Sigmoid colon (tissue), 7 donors: ENCODE results near the gene ATXN1. TPM values are rescaled to one million over a fixed set of nuclear protein-coding genes. Genes with fewer than 3 reads are reported as not detected.

Source experiments
- DNase-seq: peaks from one replicate; pipeline ENCODE4 v3.0.0-alpha.2; 2019
- H3K27ac ChIP-seq, 4 donors: fragments of 200-600 bp; sonication (generic); one replicate each; pipeline ENCODE4 v1.5.1; 2016 to 2019; ENCODE audit warnings: mild to moderate bottlenecking in 1 of 4
- H3K27me3 ChIP-seq, 3 donors: fragments of 200-600 bp; sonication (generic); one replicate each; pipeline ENCODE4 v1.5.1; 2019; ENCODE audit warnings: mild to moderate bottlenecking in 1 of 3
- H3K36me3 ChIP-seq, 4 donors: fragments of 200-600 bp; sonication (generic); one replicate each; pipeline ENCODE4 v1.5.1; 2016 to 2019
- H3K4me1 ChIP-seq, 4 donors: fragments of 200-600 bp; sonication (generic); one replicate each; pipeline ENCODE4 v1.5.1; 2017 to 2019
- H3K4me3 ChIP-seq, 4 donors: fragments of 200-600 bp; sonication (generic); one replicate each; pipeline ENCODE4 v1.5.1; 2017 to 2019; ENCODE audit warnings: mild to moderate bottlenecking in 2 of 4, moderate library complexity in 1 of 4
- H3K9me3 ChIP-seq, 4 donors: fragments of 200-600 bp in 3 of 4; sonication (generic) in 3 of 4; one replicate each; pipeline versions ENCODE4 v1.5.1 to v1.6.1; 2013 to 2019
- EP300 ChIP-seq, 4 donors: sonication (generic); formaldehyde crosslinking; IDR thresholded peaks; one replicate each; pipeline ENCODE4 v1.6.1; 2017; ENCODE audit warnings: antibody characterized with exemption in 4 of 4
- POLR2A ChIP-seq, 2 donors: fragments of 450-650 bp; IDR thresholded peaks; one replicate each; pipeline ENCODE4 v1.6.1; 2016; ENCODE audit warnings: antibody characterized with exemption in 2 of 2, mild to moderate bottlenecking in 2 of 2, moderate library complexity in 2 of 2
- POLR2AphosphoS5 ChIP-seq, 4 donors: sonication (generic); formaldehyde crosslinking; IDR thresholded peaks; one replicate each; pipeline ENCODE4 v1.6.1; 2017; ENCODE audit warnings: antibody characterized with exemption in 4 of 4
- WGBS, 2 donors: extraction: QIAGEN DNeasy Blood & Tissue Kit; methylation state at CpG; one replicate each; pipeline ENCODE4 v1.1.7; 2013; 5-methylcytosine and 5-hydroxymethylcytosine counted together
- intact Hi-C: fragments of 100-400 bp; cut with DNase I; formaldehyde crosslinking; loops from one replicate; pipeline ENCODE4 v1.15.1; 2023
- polyA plus RNA-seq, 3 donors: library from polyadenylated mRNA; stranded (reverse); fragments of 200-250 nt; gene quantifications; one replicate each; pipeline ENCODE4 v1.2.3, GENCODE V29; 2013
- total RNA-seq, 4 donors: library from RNA; depleted of rRNA; stranded (reverse); fragments of >200 nt; gene quantifications; one replicate each; pipeline ENCODE4 v1.1.0, GENCODE V29; 2016
- TF ChIP-seq, protein P1 (sequence below), 4 experiments: fragments of 450-650 bp in 3 of 4; fragments of 200-600 bp in 1 of 4; IDR thresholded peaks; one replicate each; pipeline ENCODE4 v1.5.1; 2016 to 2019; ENCODE audit warnings: antibody characterized with exemption in 4 of 4, mild to moderate bottlenecking in 3 of 4, moderate library complexity in 2 of 4
- donor health status: healthy with polysubstance abuse.
- donor health status: Bipolar disorder and iron deficiency.
- donor health status: healthy.

Gene ATXN1
- total and polyA plus RNA-seq, 7 donors = 4.8 to 95.3 (median 37.7) TPM

DNA sequence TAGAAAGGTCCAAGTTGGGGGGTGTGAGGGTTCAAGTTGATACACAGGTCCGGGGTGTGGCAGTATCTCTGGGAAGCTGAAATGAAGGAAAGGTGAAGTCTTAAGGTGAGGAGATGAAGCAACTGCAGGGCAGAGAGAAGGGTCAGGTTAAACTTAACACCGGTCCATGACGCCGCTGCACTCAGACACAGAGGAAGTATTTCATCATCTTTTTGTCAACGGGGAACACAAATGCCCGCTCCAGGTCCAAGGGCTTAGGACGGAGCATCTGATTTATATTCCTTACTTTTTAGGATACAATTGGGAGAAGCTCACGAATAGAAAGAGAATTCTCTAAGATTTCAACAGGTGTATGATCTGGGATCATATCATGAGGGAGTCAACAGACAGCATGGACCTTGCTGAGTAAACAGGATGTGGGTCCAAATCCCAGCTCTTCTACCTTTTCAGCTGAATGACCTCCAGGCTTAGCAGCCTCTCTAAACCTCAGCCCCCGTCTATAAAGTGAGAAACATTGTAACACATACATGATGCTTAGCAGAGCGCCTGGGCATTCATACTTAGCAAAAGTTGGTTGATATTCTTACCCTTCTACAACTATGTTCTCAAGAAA, 197.5 kb downstream of the ATXN1 start:
- H3K4me3 ChIP-seq = no peak overlapping the region
- H3K27me3 ChIP-seq = no peaks in the 10 kb centered on the region
- TF ChIP-seq POLR2AphosphoS5 (IDR thresholded peaks at IDR 0.05) = no peak
- TF ChIP-seq, protein P1, sequence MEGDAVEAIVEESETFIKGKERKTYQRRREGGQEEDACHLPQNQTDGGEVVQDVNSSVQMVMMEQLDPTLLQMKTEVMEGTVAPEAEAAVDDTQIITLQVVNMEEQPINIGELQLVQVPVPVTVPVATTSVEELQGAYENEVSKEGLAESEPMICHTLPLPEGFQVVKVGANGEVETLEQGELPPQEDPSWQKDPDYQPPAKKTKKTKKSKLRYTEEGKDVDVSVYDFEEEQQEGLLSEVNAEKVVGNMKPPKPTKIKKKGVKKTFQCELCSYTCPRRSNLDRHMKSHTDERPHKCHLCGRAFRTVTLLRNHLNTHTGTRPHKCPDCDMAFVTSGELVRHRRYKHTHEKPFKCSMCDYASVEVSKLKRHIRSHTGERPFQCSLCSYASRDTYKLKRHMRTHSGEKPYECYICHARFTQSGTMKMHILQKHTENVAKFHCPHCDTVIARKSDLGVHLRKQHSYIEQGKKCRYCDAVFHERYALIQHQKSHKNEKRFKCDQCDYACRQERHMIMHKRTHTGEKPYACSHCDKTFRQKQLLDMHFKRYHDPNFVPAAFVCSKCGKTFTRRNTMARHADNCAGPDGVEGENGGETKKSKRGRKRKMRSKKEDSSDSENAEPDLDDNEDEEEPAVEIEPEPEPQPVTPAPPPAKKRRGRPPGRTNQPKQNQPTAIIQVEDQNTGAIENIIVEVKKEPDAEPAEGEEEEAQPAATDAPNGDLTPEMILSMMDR (IDR thresholded peaks at IDR 0.05) = no peak
- H3K27ac ChIP-seq = no peak overlapping the region
- peaks cover 0 to 38% (median 24%) of the 10 kb centered on the region in 4 donors for H3K4me1 ChIP-seq
- no peaks in the 10 kb centered on the region for H3K9me3 ChIP-seq
- no peak for DNase-seq
- intact Hi-C loops = no loop called here
- 93 to 95% methylated on average over 10 of the region's 10 CpGs for WGBS, 2 donors
- H3K36me3 ChIP-seq = no peaks in the 10 kb centered on the region

DNA sequence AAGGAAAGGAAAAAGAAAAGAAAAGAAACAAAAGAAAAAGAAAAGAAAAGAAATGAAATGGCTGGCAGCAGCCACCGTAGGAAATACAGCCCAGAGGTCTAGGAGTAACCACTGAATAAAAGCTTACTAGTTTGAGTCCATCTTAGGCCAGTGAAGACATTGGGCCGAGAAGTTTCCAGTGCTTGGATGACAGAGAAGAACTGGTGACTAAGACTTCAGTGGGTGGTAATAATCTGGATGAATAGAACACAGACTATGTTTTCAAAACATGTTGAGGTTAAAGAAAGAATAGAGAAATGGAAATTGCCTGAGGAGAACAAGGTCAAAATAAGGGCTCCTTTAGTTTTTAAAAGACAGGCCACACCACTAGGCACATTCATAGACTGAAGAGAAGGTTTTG, 198.8 kb downstream of the ATXN1 start:
- TF ChIP-seq EP300 (IDR thresholded peaks at IDR 0.05) (no peak), POLR2A (IDR thresholded peaks at IDR 0.05) (no peak), POLR2AphosphoS5 (IDR thresholded peaks at IDR 0.05) (no peak)
- TF ChIP-seq, protein P1 (IDR thresholded peaks at IDR 0.05) = no peak
- no peak for DNase-seq
- H3K36me3 ChIP-seq = no peaks in the 10 kb centered on the region
- intact Hi-C loops = no loop called here
- H3K4me1 ChIP-seq = peaks cover 0 to 30% (median 25%) of the 10 kb centered on the region in 4 donors
- H3K9me3 ChIP-seq = no peaks in the 10 kb centered on the region
- no peaks in the 10 kb centered on the region for H3K27me3 ChIP-seq
- no peak overlapping the region for H3K27ac ChIP-seq
- H3K4me3 ChIP-seq = no peak overlapping the region
- WGBS, 2 donors = 67 to 91% methylated on average over 2 of the region's 2 CpGs

DNA sequence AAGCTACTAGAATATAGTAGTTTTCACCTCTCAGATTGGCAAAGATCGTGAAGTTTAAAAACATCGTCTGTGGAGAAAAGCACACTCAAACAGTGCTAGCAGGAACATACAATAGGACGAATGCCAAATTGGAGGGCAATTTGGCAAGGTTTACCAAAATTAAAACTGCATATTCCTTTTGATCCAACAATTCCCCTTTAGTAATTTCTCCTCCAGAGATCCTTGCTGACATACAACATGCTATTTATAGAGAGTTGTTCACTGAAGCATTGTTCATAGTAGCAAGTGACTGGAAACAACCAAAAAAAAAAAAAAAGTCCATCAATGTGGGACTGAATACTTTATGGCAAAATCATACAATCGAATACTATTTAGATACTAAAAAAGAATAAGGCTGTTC, 202.2 kb downstream of the ATXN1 start:
- no peak for DNase-seq
- H3K27me3 ChIP-seq = no peaks in the 10 kb centered on the region
- no peak for TF ChIP-seq EP300 (IDR thresholded peaks at IDR 0.05)
- H3K4me3 ChIP-seq = no peak overlapping the region
- no peaks in the 10 kb centered on the region for H3K9me3 ChIP-seq
- H3K36me3 ChIP-seq = no peaks in the 10 kb centered on the region
- H3K4me1 ChIP-seq = peaks cover 0 to 18% (median 14%) of the 10 kb centered on the region in 4 donors
- 57 to 73% methylated on average over 4 of the region's 4 CpGs for WGBS, 2 donors
- intact Hi-C loops = no loop called here
- H3K27ac ChIP-seq = peak overlapping the region in 2 of 4 donors; percentile 11 to 50

DNA sequence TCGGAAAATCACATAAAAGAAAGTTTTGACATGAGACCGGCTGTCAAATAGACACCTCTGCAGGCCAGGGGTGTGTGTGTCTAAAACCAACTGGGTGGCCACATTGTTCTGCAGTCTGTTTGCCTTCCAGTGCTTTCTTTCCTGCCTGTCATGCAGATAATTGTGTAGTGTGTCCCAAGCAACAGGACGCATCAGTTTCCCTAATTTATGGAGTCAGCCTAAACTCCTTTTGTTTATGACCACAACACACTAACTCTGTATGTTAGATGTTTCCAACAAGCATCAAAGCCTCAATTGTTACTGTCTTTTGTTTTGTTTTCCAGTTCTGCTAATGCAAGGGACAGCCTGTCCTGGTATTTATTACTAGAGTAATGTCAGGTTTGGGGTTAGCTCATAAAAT, 205.7 kb downstream of the ATXN1 start:
- TF ChIP-seq EP300 (IDR thresholded peaks at IDR 0.05) (no peak), POLR2AphosphoS5 (IDR thresholded peaks at IDR 0.05) (no peak), POLR2A (IDR thresholded peaks at IDR 0.05) (no peak)
- TF ChIP-seq, protein P1 (IDR thresholded peaks at IDR 0.05) = no peak
- Histone ChIP-seq H3K4me3 (no peak overlapping the region), H3K4me1 (peaks cover 0 to 14% (median 12%) of the 10 kb centered on the region in 4 donors), H3K36me3 (no peaks in the 10 kb centered on the region), H3K9me3 (no peaks in the 10 kb centered on the region), H3K27ac (no peak overlapping the region), H3K27me3 (no peaks in the 10 kb centered on the region)
- WGBS, 2 donors = 94 to 99% methylated on average over 3 of the region's 3 CpGs
- intact Hi-C loops = no loop called here
- DNase-seq = no peak

DNA sequence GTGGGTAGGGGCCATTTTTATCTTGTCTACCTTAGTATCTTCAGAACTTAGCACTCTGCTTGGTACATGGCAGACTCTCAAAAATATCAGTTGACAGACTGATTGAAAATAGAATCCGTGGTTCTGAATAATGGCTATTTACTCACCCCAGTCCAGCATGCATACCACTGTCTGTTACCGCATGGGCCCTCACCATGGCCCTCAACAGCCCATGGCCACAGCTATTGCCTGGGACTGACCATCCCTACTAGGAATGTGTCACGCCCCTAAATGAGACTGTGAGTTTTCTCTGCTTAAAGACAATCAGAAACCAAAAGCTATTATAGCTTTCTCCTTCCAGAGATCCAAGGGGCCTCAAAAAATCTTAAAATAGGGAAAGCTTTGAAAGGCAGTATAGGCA, 207.7 kb downstream of the ATXN1 start:
- WGBS, 2 donors = 95 to 96% methylated on average over 3 of the region's 3 CpGs
- no peak for TF ChIP-seq EP300 (IDR thresholded peaks at IDR 0.05)
- TF ChIP-seq POLR2AphosphoS5 (IDR thresholded peaks at IDR 0.05) = no peak
- no peak for TF ChIP-seq POLR2A (IDR thresholded peaks at IDR 0.05)
- TF ChIP-seq, protein P1 (IDR thresholded peaks at IDR 0.05) = no peak

More for the DNA sequence above, 207.7 kb downstream of the ATXN1 start:
- Histone ChIP-seq H3K27me3 (no peaks in the 10 kb centered on the region), H3K4me3 (no peak overlapping the region), H3K9me3 (no peaks in the 10 kb centered on the region), H3K4me1 (peaks cover 0 to 4% (median 3%) of the 10 kb centered on the region in 4 donors), H3K27ac (no peak overlapping the region), H3K36me3 (no peaks in the 10 kb centered on the region)
- no peak for DNase-seq
- intact Hi-C loops = no loop called here
